HAP-1 (cell line): ENCODE results near the gene LSM5.
"Not testable (repeated sequence)": the region's sequence is repeated elsewhere in the genome, so short reads cannot be mapped to it uniquely, and the experiment has no call there.

Experiments used
- DNase-seq, 2 experiments: peaks; one replicate each; pipeline ENCODE4 v3.0.0-alpha.2; 2016 to 2020; ENCODE audit warnings: low spot score in 2 of 2
- H3K27me3 ChIP-seq: fragments of 250-450 bp; sonication (Bioruptor Pico); 2 replicates; pipeline ENCODE4 v1.5.1; 2020; ENCODE audit warnings: low read depth, mild to moderate bottlenecking, moderate library complexity
- H3K36me3 ChIP-seq: fragments of 250-450 bp; sonication (Bioruptor Pico); replicated peaks from 2 replicates; pipeline ENCODE4 v1.5.1; 2020; ENCODE audit warnings: mild to moderate bottlenecking
- H3K4me1 ChIP-seq: fragments of 250-450 bp; sonication (Bioruptor Pico); 2 replicates; pipeline ENCODE4 v1.5.1; 2020; ENCODE audit warnings: mild to moderate bottlenecking
- H3K4me3 ChIP-seq: fragments of 250-450 bp; sonication (Bioruptor Pico); 2 replicates; pipeline ENCODE4 v1.5.1; 2020; ENCODE audit warnings: mild to moderate bottlenecking, moderate library complexity
- H3K9me3 ChIP-seq: fragments of 250-450 bp; sonication (Bioruptor Pico); 2 replicates; pipeline ENCODE4 v1.5.1; 2020; ENCODE audit warnings: mild to moderate bottlenecking, moderate library complexity
- in situ Hi-C: fragments of 300-500 bp; cut with MboI; formaldehyde crosslinking; loops from 3 replicates; pipeline ENCODE4 v1.14.3; 2020; ENCODE audit warnings: low sequenced_read_pairs, inconsistent platforms, mixed read lengths

Gene LSM5

DNA sequence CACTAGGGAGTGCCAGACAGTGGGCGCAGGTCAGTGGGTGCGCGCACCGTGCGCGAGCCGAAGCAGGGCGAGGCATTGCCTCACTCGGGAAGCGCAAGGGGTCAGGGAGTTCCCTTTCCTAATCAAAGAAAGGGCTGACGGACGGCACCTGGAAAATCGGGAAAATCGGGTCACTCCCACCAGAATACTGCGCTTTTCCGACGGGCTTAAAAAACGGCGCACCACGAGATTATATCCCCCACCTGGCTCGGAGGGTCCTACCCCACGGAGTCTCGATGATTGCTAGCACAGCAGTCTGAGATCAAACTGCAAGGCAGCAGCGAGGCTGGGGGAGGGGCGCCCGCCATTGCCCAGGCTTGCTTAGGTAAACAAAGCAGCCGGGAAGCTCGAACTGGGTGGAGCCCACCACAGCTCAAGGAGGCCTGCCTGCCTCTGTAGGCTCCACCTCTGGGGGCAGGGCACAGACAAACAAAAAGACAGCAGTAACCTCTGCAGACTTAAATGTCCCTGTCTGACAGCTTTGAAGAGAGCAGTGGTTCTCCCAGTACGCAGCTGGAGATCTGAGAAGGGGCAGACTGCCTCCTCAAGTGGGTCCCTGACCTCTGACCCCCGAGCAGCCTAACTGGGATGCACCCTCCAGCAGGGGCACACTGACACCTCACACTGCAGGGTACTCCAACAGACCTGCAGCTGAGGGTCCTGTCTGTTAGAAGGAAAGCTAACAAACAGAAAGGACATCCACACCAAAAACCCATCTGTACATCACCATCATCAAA is 25.4 kb downstream of the LSM5 start:
- H3K9me3 ChIP-seq, H3K36me3 ChIP-seq, DNase-seq, H3K27me3 ChIP-seq, H3K4me1 ChIP-seq, H3K4me3 ChIP-seq, in situ Hi-C loops: not testable (repeated sequence)

DNA sequence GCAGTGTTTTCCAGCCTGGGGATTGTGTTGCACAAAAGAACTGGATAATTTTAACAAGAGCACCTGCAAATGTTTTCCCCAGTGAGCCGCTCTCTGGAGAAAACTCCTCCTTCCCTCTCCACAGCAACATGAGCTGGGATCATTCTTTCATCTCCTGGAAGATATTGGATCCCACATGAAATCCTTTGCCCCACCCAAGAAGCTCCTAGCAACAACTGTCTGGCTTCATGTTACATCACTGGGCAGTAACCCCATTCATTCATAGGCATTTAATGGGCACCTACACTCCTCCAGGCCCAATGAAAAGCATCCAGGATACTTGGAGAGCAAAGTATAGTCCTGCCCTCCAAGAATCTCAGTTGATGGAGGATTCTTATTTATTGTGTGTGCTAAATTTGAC is 27.2 kb downstream of the LSM5 start:
- Histone ChIP-seq H3K27me3 (no peaks in the 10 kb centered on the region), H3K4me1 (no peaks in the 10 kb centered on the region), H3K9me3 (no peaks in the 10 kb centered on the region), H3K36me3 (no peaks in the 10 kb centered on the region), H3K4me3 (no peak overlapping the region)
- no peak for DNase-seq
- in situ Hi-C loops: no loop called here

- H3K4me1 ChIP-seq: no peaks in the 10 kb centered on the region
- in situ Hi-C loops: no loop called here
- no peak for DNase-seq
- no peaks in the 10 kb centered on the region for H3K9me3 ChIP-seq
- H3K36me3 ChIP-seq: no peaks in the 10 kb centered on the region
- no peak overlapping the region for H3K4me3 ChIP-seq
- no peaks in the 10 kb centered on the region for H3K27me3 ChIP-seq
These were observed 27.7 kb downstream of the LSM5 start for GRCh38 chr7:32462451-32462850.

DNA sequence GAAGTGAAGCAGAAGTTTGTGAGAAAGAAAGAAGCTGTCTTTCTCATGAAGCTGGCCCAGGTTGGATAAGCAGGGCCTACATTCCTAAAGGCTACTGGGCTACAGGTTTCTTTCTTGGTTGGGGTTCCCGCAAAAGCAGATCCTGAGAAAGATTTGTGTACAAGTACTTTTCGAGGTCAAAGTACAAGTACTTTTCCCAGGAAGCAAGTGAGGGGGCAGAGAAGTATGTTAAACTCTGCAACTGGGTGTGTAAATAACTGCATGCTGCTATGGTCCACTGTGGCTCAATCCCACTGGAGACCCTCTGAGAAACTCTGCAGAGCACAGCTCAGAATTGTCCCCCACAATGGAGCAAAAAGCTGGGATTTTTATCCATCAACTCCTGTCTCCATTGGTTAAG is 28.7 kb downstream of the LSM5 start:
- no peak overlapping the region for H3K4me3 ChIP-seq
- H3K4me1 ChIP-seq: no peaks in the 10 kb centered on the region
- no peaks in the 10 kb centered on the region for H3K36me3 ChIP-seq
- H3K27me3 ChIP-seq: no peaks in the 10 kb centered on the region
- DNase-seq: no peak
- in situ Hi-C loops: no loop called here
- no peaks in the 10 kb centered on the region for H3K9me3 ChIP-seq

DNA sequence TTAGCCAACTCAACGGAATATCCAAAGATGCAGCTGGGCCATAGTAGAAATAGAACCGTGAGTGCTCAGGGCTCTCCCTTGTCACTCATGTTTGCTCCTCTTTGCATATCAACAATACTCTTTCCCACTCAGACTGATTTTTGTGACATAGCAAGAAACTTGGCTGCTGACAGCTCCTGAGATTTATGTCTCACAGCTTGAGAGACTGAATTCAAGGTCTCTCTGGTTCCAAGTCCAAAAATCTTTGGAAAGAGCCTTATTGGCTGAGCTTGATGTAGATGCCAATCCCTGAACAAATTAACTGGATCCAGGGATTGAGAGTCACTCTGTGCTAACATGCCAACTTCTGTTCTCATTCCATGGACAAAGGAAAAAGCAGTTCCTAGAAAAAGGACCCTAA is 30.4 kb downstream of the LSM5 start:
- in situ Hi-C loops: no loop called here
- DNase-seq: no peak
- no peaks in the 10 kb centered on the region for H3K27me3 ChIP-seq
- H3K36me3 ChIP-seq: no peaks in the 10 kb centered on the region
- H3K4me1 ChIP-seq: no peaks in the 10 kb centered on the region
- H3K9me3 ChIP-seq: no peaks in the 10 kb centered on the region
- no peak overlapping the region for H3K4me3 ChIP-seq

DNA sequence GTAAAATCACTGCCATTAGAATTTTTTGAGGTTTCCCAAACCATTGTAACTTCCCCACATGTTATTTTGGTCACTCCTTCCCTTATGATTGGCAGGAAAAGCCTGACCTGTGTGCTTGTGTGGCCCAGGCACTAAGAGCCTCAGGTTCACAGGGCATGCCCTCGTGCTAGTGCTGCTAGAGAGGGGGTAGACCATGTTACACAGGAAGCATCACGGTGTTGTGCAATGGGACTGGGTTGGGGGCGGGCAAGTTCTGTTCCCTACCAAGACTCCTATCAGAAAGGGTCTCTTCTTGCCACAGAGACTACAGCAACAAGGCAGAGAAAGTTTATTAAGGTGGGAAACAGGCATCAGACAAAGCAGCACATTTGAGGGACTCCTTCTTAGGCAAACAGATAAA is 32.2 kb downstream of the LSM5 start:
- DNase-seq: no peak
- Histone ChIP-seq H3K4me1 (no peaks in the 10 kb centered on the region), H3K36me3 (no peaks in the 10 kb centered on the region), H3K27me3 (no peaks in the 10 kb centered on the region), H3K9me3 (no peaks in the 10 kb centered on the region), H3K4me3 (no peak overlapping the region)
- in situ Hi-C loops: no loop called here

GRCh38 chr7:32453341-32454011 is 36.7 kb downstream of the LSM5 start:
- in situ Hi-C loops: no loop called here

DNA sequence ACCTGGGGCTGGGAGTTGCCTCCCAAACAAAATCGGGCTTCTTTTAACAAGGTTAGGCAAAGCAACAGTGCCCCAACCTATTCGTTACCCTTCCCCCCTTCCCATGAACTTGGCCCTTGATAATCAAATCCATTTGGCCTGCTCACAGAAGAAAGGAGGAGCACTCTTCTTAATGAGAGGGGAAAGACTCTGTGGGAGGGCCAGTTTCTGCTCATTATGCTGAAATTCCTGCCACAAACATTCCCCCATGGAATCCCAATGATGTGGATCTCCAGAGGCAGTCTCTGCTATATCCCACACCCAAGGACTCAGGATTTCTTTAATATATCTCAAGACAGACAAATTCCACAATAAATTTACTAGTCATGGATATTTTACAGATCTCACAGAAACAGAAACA is 43.0 kb downstream of the LSM5 start:
- no peak for DNase-seq
- Histone ChIP-seq H3K27me3 (no peaks in the 10 kb centered on the region), H3K4me1 (no peaks in the 10 kb centered on the region), H3K36me3 (no peaks in the 10 kb centered on the region), H3K9me3 (no peaks in the 10 kb centered on the region), H3K4me3 (no peak overlapping the region)
- in situ Hi-C loops: no loop called here

More at GRCh38 chr7:32453341-32454011, 36.7 kb downstream of the LSM5 start:
- Histone ChIP-seq H3K4me1 (no peaks in the 10 kb centered on the region), H3K4me3 (no peak overlapping the region), H3K36me3 (no peaks in the 10 kb centered on the region), H3K27me3 (no peaks in the 10 kb centered on the region), H3K9me3 (no peaks in the 10 kb centered on the region)
- DNase-seq: no peak

- Histone ChIP-seq H3K36me3 (no peaks in the 10 kb centered on the region), H3K27me3 (no peaks in the 10 kb centered on the region), H3K4me3 (no peak overlapping the region), H3K9me3 (no peaks in the 10 kb centered on the region), H3K4me1 (no peaks in the 10 kb centered on the region)
- no peak for DNase-seq
- in situ Hi-C loops: no loop called here
These were observed 53.8 kb downstream of the LSM5 start for GRCh38 chr7:32436146-32436928.
